Measurements from ENCODE around the gene RPP14.
"Not testable (repeated sequence)": the region's sequence is repeated elsewhere in the genome, so short reads cannot be mapped to it uniquely, and the experiment has no call there.

The RPP14 gene

DNA sequence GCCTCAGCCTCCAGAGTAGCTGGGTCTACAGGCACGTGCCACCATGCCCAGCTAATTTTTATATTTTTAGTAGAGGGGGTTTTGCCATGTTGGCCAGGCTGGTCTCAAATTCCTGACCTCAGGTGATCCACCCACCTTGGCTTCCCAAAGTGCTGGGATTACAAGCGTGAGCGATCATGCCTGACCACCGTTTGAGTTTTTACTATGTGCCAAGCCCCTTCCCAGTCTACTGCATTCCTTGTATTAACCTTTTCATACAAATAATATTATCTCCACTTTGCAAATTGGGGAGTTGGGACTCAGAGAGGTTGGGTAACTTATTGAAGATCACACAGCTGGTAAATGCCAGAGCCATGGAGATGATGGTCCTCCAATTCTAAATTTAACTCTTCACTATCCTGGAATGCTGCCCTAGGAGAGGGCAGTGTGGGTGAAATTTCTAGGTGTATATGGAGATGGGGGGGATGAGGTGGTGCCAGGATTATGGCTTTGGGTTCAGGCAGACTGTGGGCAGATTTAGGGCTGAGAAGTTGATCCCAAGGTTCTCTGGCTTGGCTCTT is 25.6 kb downstream of the RPP14 start:
- DNase-seq, result no peak

DNA sequence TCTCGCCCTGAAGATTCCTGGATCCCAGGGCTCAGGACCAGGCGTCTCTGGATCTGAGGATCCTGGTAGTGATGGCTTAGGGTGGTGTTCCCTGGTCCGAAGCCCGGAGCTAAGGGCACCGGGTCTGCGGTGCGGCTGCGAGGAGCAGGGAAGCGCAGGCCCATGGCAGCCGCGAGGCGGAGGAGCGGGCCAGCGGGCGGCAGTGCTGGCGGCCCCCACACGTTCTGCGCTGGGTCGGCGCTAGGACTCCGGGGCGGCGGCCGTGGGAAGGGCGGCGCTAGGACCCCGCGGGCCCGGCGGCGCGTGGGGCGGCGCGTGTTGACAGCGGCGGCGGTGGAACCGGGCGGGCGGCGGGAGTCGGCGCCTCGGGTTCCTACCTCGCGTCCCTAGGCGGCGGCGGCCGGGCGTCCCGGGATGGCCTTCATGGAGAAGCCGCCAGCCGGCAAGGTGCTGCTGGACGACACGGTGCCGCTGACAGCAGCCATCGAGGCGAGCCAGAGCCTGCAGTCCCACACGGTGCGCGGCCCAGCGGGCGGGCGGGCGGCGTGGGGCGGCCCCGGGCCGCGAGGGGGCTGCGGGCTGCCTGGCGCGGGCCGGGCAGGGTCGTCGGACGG is 26.6 kb downstream of the RPP14 start, which contains the start of gene PXK:
Gene PXK (plus strand): TSS at position 318 of the 614 bp plus-strand sequence. CDS start 97 bp downstream, at position 415.
- peak; percentile 15 to 89 (median 69) for DNase-seq

DNA sequence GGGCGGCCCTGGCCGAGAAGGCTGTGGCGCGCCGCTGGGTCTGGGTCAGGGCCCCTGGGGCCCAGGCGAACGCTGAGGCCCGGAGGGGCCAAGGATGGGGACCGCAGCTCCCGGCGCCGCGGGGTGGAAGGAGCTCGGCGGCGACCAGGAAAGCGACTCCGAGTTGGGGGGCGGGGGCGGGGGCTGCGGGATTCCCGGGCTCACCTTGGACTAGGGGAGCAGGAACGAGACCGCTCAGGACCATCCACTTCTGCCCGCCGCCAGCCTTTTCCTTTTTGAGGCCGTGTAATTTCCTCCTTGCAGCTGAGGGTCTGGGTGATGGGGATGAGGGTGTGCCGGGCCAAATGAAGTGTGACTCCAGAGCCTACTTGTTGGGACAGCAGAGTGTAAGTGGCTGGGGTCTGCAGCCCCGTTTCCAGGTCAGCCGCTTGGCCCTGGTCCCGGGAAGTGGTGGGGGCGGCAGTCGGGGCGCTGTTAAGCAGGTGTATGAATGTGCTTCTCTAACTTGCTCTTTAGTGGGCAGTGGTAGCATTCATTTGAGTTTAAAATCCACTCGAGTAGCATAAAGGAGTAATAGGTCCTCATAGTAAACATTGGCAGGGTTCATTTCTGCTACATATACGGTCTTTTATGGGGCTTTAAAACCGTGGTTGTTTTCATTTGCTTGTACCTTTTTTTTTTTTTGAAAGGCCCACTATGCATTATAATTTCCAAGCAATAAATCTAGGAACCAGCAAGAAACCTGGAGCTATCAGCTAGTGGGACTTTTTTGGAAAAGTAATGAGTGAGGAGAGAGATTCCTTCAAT is 27.4 kb downstream of the RPP14 start:
- DNase-seq, result peak in 25 of 56 donors; percentile 6 to 52 (median 28)

DNA sequence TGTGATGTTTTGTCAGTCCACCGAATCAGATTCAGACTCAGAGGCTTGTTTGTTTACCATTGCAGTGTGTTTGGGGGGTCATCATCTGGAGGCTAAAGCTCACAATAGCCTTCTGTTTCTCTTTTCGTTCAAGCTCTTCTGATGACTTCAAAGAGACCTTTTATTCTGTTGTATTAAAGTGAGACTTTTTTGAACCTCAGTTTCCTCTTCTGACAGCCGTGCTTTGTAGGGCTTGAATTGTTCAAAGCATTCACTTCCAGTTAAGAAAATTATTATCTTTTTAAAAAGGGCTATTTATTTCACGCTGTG is 27.9 kb downstream of the RPP14 start:
- peak in 19 of 56 donors; percentile 2 to 68 (median 27) for DNase-seq

DNA sequence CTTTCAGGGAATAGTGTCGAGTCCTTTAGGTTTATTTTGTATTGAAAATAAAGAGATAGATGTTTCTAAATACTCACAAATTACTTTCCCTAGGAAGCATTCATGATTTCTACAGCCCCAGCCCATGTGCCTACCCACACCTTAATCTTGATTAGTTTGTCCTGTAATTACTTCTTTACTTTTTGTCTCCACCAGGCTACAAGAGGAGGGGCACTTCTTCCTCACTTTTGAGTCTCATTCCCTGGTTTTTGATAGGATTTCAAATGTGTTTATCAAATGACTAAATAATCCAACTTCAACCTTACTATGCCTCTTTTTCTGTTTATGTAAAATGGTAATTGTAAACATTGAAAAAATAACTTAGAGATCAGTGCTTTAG is 28.4 kb downstream of the RPP14 start:
- no peak for DNase-seq

DNA sequence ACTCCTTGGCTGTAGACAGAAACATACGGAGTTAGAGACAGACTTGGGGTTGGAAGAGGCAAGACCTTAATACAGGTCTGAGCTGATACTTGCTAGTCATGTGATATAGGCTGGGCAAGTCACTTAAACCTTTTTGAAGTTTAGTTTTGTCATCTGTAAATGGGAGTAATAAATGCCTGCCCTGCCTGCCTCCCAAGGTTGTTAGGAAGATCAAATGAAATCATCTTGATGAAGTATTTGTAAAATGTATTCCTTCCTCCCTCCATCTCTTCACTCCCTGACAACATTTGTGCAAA is 29.6 kb downstream of the RPP14 start:
- no peak for DNase-seq

DNA sequence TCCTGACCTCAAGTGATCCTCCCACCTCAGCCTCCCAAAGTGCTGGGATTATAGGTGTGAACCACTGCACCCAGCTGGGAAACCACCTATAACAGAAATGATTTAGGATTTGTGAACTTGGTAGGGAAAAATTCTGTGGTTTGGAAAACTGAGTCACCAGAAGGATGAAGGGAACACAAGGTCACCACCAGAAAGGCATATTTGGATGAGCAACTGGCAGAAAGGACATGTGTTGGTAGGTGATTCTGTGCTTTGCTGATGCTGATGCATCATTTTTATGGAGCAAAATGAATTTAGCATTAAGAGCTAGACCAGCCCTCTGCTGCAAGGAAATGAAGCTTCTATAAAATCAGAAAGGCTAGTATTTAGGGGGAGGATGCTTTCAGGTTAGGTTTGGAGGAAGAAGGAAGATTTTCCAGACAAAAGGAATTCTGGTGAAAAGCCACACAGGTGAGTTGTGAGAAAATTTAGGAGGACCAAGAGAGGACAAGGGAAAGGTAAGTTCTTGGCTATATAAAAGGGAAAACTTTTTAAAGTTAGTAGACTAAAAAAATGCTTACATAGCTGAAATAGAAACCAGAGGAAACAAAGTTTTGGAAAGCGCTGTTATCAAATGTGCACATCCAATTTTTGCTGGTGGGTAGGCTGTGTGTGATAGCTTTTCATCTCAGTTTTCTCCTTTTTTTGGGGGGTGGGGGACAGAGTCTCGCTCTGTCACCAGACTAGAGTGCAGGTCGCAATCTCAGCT is 30.3 kb downstream of the RPP14 start:
- DNase-seq, result no peak

DNA sequence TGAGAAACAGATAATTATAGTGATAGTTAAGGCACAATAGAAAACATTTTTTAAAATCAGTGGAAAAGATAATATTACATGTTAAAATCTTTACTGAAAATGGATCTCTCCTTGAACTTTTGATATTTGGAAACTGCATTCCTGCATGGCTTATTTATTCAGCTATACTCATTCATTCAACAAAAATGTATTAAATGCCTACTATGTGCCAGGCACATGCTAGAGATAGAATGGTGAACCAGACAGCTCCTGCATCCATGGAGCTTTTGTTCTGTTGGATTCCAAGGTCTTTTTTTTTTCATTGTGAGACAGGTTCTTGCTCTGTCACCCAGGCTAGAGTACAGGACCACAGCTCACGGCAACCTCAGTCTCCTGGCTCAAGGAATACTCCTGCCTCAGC is 31.1 kb downstream of the RPP14 start:
- no peak for DNase-seq

DNA sequence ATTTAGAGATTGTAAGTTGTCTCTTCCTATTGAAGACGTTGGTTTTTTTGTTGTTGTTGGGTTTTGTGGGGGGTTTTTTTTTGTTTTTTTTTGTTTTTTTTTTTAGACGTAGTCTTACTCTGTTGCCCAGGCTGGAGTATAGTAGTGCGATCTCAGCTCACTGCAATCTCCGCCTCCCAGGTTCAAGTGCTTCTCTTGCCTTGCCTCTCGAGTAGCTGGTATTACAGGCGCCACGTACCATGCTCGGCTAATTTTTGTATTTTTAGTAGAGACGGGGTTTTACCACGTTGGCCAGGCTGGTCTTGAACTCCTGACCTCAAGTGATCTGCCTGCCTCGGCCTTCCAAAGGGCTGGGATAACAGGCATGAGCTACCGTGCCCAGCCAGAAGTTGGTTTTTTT is 33.1 kb downstream of the RPP14 start:
- DNase-seq, result not testable (repeated sequence)

DNA sequence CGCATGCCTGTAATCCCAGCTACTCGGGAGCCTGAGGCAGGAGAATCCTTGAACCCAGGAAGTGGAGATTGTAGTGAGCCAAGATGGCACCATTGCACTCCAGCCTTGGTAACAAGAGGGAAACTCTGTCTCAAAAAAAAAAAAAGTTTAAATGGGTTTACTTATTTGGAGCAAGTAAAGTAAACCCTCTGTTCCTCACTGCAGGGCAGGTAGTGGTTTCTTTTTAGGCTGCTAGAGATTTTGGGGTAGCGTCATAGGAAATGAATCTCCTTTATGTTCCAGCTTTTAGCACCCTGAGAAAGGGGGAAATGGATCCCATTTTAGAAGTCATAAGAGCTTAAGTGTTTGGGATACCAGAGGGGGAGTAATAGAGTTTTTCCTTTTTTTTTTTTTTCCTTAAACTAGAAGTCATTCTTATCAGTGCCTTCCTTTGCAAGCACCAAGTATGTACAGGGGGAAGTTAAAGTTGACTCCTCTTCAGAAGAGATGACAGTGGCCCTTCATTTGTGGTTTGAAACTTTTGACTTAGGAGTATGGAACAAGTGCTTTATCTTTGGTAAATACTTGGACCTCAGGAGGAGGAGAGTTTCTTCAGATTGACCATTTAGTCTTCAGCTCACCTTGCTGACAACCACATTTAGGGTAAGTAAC is 34.7 kb downstream of the RPP14 start:
- DNase-seq, result no peak

DNA sequence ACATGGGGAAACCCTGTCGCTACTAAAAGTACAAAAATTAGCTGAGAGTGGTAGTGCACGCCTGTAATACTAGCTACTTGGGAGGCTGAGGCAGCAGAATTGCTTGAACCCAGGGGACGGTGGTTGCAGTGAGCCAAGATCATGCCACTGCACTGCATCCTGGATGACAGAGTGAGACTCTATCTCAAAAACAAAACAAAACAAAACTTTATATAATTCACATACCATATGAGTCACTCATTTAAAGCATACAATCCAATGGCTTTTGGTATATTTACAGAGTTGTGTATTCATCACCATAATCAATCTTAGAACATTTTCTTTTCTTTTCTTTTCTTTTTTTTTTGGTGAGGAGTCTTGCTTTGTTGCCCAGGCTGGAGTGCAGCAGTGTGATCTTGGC is 35.3 kb downstream of the RPP14 start:
- no peak for DNase-seq

DNA sequence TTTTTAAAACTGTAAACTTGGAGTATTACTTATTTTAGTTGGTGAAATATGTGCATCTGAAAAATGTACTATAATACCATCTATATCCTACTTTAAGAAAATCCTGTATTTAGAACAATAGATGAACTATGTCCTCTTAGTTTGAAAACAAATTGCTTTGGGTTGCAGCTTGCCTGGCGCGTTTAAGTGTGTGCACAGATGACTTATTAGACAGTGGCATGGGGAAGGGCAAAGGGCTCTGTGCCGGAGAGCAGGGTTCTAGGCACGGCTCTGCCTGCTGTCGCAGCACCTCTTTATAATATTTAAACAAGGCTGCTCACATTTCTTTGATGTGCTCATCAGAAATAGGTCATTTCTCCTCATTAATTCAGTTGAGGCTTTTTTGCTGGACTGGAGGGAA is 36.6 kb downstream of the RPP14 start:
- DNase-seq, result peak in 9 of 56 donors; percentile 1 to 42 (median 22)

DNA sequence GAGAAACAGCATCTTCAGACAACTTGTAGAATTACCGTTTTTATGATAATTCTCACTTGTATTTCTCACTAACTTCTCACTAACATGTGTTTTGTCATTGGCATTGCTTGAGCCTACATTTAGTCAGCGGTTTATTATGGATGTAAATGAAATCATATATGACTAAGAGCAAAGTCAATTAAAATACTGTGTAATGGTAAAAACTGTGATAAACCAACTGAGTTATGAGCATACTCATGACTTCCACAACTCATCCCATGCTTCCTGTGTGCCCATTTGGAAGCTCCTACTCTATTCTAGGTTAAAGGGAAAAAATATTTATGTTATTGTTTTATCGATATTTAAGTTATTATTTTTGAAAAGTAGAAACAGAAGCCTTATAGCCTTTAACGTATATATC is 39.4 kb downstream of the RPP14 start:
- no peak for DNase-seq

DNA sequence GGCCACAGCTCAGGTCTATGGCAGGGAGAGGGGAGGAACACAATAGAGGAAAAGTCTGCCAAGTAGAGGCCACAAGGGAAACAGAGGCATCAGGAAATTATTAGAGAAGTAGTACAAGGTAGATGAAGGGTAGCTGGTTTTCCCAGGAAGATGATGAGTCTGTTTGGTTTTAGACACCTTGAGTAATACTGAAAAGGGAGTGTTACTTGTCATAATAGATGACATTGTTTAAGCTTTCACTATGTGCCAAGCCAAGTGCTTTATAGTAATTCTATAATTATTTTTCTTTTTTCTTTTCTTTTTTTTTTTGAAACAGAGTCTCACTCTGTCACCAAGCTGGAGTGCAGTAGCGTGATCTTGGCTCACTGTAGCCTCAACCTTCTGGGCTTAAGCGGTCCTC is 40.3 kb downstream of the RPP14 start:
- DNase-seq, result no peak

DNA sequence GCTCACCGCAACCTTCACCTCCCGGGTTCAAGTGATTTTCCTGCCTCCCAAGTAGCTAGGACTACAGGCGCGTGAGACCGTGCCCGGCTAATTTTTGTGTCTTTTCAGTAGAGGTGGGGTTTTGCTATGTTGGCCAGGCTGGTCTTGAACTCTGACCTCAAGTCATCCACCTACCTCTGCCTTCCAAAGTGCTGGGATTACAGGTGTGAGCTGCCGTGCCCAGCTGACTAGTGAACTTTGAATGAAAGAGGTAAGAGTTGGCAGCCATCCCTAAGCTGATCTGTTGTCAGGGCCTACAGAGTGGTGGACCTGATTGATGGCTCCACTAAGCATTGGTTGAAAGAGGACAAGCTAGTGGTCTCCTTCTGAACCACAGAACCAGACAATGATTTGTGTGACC is 41.9 kb downstream of the RPP14 start:
- DNase-seq, result no peak

DNA sequence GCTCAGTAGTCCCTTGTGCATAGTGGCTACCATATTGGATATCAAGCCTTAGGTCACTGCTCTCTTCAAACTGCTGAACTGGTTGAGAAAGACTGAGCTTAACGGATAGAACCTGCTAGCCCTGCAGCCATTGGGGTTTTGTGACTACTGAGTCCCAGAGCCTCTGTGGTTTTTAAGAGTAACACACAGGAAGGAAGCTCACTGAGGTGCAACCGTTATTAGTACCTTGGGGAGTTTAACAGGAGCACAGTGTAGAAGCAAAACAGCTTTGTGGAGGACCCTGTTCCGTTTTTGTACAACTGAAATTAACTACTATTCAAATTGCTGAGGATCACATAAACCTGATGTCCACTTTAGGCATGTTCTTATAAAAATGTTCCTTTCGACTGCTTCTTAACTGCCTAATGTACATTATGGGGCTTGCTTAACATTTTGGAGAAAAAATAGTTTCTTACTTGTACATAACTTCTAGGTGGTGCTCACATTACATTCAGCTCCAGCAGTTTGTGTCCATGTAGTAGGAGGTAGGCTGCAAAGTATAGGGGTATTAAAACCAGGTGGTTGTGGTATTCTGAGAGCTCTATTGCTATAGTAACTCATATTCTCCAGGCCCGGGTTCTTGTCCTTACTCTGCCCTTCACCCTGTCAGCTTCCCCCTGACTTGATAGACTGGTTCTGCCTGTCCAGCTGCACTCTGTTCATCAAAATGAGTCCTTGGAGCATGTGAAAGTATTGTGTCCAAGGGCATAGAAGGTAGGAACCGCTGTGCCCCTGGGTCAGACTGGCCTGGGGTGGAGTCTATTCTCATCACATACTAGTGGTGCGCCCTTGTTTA is 44.0 kb downstream of the RPP14 start:
- DNase-seq, result no peak

DNA sequence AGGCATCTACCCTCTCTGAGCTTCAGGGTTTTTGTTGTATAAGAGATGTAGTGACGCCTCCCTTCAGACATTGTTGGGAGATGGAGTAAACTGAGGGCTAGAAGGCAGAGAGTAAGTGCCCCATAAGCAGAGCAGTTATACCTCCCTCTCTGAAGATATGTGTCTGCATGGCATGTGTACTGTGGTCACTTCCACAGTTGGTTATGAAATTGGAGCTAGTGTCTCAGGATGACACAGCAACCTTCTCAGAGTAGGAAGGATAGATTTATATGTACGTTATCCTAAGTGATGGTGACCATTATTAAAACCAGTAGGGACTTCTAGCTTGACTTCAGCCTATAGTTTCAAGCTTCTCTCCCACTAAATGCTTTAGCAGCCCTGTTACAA is 44.6 kb downstream of the RPP14 start:
- DNase-seq, result no peak

DNA sequence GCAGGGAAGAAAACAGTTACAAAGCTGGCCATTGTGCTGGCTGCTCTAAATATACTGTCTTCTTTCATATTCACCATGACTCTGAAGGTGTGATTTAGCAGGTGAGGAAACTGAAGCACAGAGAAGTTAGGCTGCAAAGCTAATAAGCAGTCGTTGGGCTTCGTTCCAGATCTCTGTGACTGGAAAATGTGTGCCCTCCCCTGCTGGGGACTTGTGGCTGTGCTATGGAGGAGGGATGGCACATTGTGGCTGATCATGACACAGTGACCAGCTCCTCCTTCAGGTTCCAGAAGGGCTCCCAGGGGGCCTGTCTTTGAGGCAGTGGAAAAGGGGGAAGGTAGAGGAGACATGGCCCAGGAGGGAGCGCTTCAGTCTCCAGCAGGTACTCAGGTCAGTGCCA is 45.9 kb downstream of the RPP14 start:
- no peak for DNase-seq

DNA sequence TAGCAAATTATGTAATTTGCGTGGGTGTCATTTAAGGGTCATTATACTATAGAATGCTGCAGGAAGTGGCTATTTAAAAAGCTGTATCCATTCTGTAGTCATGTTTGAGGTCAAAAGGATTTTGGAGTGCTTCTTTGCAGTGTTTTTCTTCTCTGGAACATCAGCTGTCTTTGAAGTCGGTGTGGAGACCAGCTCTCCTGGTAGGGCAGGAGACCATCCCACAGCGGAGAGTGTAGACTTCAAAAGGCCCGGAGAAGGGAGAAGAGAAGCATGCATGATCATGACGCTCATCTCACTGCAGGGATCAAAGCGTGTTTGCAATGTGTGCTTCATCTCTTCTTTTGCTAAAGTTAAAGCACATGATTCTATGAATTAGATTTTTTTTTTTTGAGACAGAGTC is 46.6 kb downstream of the RPP14 start:
- no peak for DNase-seq

DNA sequence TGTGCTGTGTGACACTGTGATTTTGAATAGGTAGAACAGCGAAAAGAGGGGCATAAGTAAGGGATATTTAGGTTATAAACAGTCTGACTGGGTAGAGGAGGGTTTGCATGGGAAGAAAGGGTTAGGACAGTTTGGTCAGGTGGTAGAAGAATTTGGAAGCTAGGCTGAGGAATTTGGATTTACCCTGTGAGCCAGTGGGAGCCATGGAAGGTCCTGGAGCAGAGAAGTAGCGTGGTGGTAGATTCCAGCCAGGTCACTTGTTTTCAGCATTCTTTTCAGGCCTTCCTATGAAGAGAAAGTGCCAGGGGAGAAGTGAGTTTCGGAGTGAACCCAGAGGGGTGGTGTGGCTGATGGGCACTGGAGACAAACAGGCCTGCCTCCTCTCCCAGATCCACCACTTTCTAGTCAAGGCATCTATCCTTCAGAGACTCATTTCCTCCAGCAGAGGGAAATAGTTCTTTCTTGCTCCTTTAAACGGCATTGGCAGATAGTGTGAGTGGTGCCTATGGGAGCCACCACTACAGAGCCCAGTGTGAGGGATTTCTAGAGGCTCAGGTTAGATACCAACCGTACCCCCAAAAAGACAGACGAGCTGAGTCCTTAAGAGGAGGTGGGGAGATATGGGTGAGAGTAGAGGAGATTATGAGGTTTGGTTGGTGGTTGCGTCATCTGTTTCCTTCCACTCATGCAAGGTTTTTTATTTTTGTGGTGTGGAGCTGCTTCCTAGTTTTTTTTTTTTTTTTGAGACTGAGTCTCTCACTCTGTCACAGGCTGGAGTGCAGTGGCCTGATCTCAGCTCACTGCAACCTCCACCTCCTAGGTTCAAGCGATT is 47.9 kb downstream of the RPP14 start:
- no peak for DNase-seq
